ENCODE data around the gene TNIP2. TPM values are rescaled to one million over a fixed set of nuclear protein-coding genes. Genes with fewer than 3 reads are reported as not detected.

The TNIP2 gene
- total RNA-seq, 1 donor from 2014 or later, result 25.3 TPM

GRCh38 chr4:2753436-2753835, 2.7 kb downstream of the TNIP2 start:
- Mint-ChIP-seq H3K27me3 (no peaks in the 10 kb centered on the region), H3K9me3 (no peaks in the 10 kb centered on the region)
- no peak for TF ChIP-seq CTCF (conservative IDR thresholded peaks at IDR 0.05)

GRCh38 chr4:2750719-2751605, 5.2 kb downstream of the TNIP2 start:
- Mint-ChIP-seq H3K9me3 (no peaks in the 10 kb centered on the region), H3K27me3 (no peaks in the 10 kb centered on the region), H3K4me3 (no peak overlapping the region), H3K27ac (no peak overlapping the region), H3K4me1 (ENCODE audit: unreplicated experiment) (peaks cover 10% of the 10 kb centered on the region), H3K36me3 (peaks cover 8% of the 10 kb centered on the region)
- DNase-seq (ENCODE audit: extremely low spot score, unreplicated experiment), result no peak
- no peak for TF ChIP-seq CTCF (conservative IDR thresholded peaks at IDR 0.05)

More at GRCh38 chr4:2753436-2753835, 2.7 kb downstream of the TNIP2 start:
- H3K4me3 Mint-ChIP-seq, result peak overlapping the region; percentile 61
- H3K27ac Mint-ChIP-seq, result no peak overlapping the region
- DNase-seq (ENCODE audit: extremely low spot score, unreplicated experiment), result no peak
- peaks cover 4% of the 10 kb centered on the region for H3K36me3 Mint-ChIP-seq
- peaks cover 10% of the 10 kb centered on the region for H3K4me1 Mint-ChIP-seq (ENCODE audit: unreplicated experiment)

GRCh38 chr4:2746891-2747695, 9.0 kb downstream of the TNIP2 start:
- no peak overlapping the region for H3K4me3 Mint-ChIP-seq
- H3K4me1 Mint-ChIP-seq (ENCODE audit: unreplicated experiment), result no peaks in the 10 kb centered on the region
- no peaks in the 10 kb centered on the region for H3K9me3 Mint-ChIP-seq
- H3K27me3 Mint-ChIP-seq, result no peaks in the 10 kb centered on the region
- no peak for DNase-seq (ENCODE audit: extremely low spot score, unreplicated experiment)
- no peak for TF ChIP-seq CTCF (conservative IDR thresholded peaks at IDR 0.05)
- H3K27ac Mint-ChIP-seq, result no peak overlapping the region
- peaks cover 4% of the 10 kb centered on the region for H3K36me3 Mint-ChIP-seq

GRCh38 chr4:2745981-2746806, 9.9 kb downstream of the TNIP2 start:
- no peaks in the 10 kb centered on the region for H3K4me1 Mint-ChIP-seq (ENCODE audit: unreplicated experiment)
- H3K4me3 Mint-ChIP-seq, result no peak overlapping the region
- peaks cover 4% of the 10 kb centered on the region for H3K36me3 Mint-ChIP-seq
- H3K27ac Mint-ChIP-seq, result peak overlapping the region; percentile 18
- no peaks in the 10 kb centered on the region for H3K9me3 Mint-ChIP-seq
- H3K27me3 Mint-ChIP-seq, result no peaks in the 10 kb centered on the region
- no peak for DNase-seq (ENCODE audit: extremely low spot score, unreplicated experiment)
- no peak for TF ChIP-seq CTCF (conservative IDR thresholded peaks at IDR 0.05)

GRCh38 chr4:2745516-2745915, 10.6 kb downstream of the TNIP2 start:
- H3K27ac Mint-ChIP-seq, result peak overlapping the region; percentile 57
- peaks cover 10% of the 10 kb centered on the region for H3K36me3 Mint-ChIP-seq
- H3K4me3 Mint-ChIP-seq, result no peak overlapping the region
- TF ChIP-seq CTCF (conservative IDR thresholded peaks at IDR 0.05), result no peak
- H3K27me3 Mint-ChIP-seq, result no peaks in the 10 kb centered on the region
- H3K9me3 Mint-ChIP-seq, result no peaks in the 10 kb centered on the region
- H3K4me1 Mint-ChIP-seq (ENCODE audit: unreplicated experiment), result no peaks in the 10 kb centered on the region
- no peak for DNase-seq (ENCODE audit: extremely low spot score, unreplicated experiment)

All from type B pancreatic cell (in vitro differentiated cells).